Caki2 (cell line): ENCODE measurements around the gene SPDYE1. TPM values are rescaled to one million over a fixed set of nuclear protein-coding genes. Genes with fewer than 3 reads are reported as not detected.
"Not testable (repeated sequence)": the region's sequence is repeated elsewhere in the genome, so short reads cannot be mapped to it uniquely, and the experiment has no call there.

ENCODE experiments used
- DNase-seq: peaks from one replicate; pipeline ENCODE4 v3.0.0-alpha.2; 2015; ENCODE audit warnings: low read depth
- in situ Hi-C: cut with HindIII; loops from 2 replicates; pipeline ENCODE4 v1.10.0; 2016; ENCODE audit warnings: low sequenced_read_pairs, low pct_unique_long_range_greater_than_20kb, mixed read lengths
- total RNA-seq: library from RNA; depleted of rRNA; stranded (reverse); fragments of >200 nt; shearing (Covaris generic); gene quantifications from 2 replicates; pipeline ENCODE4 v1.2.3, GENCODE V29; 2014; ENCODE audit warnings: low replicate concordance; rRNA removed

Gene SPDYE1, protein sequence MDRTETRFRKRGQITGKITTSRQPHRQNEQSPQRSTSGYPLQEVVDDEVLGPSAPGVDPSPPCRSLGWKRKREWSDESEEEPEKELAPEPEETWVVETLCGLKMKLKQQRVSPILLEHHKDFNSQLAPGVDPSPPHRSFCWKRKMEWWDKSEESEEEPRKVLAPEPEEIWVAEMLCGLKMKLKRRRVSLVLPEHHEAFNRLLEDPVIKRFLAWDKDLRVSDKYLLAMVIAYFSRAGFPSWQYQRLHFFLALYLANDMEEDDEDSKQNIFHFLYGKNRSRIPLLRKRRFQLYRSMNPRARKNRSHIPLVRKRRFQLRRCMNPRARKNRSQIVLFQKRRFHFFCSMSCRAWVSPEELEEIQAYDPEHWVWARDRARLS
- not detected in 2 replicates for total RNA-seq

DNA sequence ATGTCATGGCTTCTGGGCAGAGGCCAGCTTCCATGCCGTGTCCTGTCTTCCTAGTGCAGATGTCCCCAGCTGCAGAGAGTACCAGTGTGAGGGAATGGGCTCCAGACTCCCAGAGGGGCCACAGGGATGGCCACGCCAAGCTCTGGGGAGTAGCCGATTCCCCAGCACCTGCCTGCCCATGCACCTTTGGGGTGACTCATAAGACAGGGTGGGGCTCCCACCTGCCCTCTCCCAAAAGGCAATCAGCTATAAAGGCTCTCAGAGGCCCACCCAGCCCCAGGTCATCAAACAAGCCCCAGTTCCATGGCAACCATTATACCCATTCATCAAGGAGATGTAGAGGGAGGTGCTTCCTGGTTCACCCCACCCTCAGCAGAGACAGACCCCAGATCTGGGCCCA lies at the start of gene SPDYE1:
SPDYE1 (plus strand) TSS at position 366 of the 400 bp plus-strand sequence. CDS start 2,053 bp downstream, outside the sequence.
- DNase-seq, in situ Hi-C loops: not testable (repeated sequence)

- DNase-seq = no peak
- in situ Hi-C loops = no loop called here
Measured at GRCh38 chr7:43952028-43952427, 45.7 kb upstream of the SPDYE1 start.

- in situ Hi-C loops = no loop called here
- DNase-seq = no peak
Measured at GRCh38 chr7:43953071-43953470, 44.6 kb upstream of the SPDYE1 start.

DNA sequence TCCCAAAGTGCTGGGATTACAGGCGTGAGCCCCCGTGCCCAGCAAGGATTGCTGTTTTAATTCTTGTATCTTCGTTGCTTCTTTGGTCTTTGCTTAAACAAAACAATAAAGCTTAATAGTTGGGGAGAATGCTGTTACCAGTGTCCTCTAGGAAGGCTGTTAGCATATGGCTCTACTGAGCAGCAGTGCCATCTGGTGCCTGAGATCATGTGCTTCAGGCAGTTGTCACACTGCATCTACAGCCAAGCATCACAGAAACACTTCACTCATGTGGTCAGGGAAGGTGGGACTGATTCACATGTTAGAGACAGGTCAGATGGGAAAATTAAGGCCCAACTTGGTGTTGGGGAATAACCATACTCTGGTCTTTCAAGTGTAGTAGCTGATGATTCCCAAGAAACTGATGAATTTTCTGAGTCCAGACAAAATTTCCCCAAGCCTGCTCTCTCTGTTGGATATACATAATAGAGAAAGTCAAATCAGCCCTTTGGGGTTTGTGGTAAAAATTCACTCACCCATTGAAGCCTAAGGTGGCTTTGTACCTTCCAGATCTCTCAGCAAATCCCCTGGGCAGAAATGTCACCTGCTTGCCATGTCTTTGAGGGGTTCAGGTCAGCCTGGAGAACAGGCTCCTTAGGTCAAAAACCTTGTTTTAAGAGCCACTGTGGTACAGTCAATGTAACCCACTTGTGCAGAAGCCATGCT lies 43.0 kb upstream of the SPDYE1 start:
- DNase-seq = peak; percentile 50
- in situ Hi-C loops = no loop called here

GRCh38 chr7:43956027-43956426 lies 41.7 kb upstream of the SPDYE1 start:
- DNase-seq = no peak
- in situ Hi-C loops = no loop called here

DNA sequence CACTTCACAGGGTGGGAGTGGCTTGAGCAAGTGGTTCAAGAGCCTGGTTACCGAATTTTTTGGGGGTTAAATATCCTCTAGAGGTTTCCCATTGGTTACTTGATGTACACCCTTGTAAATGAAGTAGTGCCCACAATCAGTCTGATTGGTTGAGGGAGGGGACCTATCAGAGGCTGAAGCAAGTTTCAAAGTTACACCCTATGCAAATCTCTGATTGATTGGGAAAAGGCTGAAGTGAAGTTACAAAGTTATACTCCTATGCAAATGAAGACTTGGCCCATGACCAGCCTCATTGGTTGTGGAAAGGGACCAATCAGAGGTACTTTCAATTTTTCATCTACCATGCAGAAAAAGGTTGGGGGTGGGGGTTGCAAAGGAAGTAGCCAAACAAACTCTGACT lies 36.8 kb upstream of the SPDYE1 start:
- DNase-seq = no peak
- in situ Hi-C loops = no loop called here

DNA sequence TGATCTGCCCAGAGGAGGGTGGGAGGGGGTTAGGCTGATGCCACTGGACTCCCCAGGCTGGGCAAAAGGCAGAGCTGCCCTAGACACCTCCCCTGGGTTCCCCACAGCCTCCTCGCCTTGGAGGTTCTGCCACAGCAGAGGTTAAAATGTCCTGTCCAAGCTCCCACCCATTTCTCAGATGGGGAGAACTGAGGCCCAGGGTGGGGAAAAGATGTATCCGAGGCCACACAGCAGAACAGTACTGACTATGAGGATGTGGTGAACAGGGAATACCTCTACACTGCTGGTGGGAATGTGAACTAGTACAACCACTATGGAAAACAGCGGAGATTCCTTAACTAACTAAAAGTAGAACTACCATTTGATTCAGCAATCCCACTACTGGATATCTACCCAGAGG lies 31.3 kb upstream of the SPDYE1 start:
- DNase-seq, in situ Hi-C loops: not testable (repeated sequence)

- in situ Hi-C loops, DNase-seq: not testable (repeated sequence)
Measured at GRCh38 chr7:43968172-43969040, 29.3 kb upstream of the SPDYE1 start.

GRCh38 chr7:43969586-43969985 lies 28.1 kb upstream of the SPDYE1 start:
- DNase-seq, in situ Hi-C loops: not testable (repeated sequence)

DNA sequence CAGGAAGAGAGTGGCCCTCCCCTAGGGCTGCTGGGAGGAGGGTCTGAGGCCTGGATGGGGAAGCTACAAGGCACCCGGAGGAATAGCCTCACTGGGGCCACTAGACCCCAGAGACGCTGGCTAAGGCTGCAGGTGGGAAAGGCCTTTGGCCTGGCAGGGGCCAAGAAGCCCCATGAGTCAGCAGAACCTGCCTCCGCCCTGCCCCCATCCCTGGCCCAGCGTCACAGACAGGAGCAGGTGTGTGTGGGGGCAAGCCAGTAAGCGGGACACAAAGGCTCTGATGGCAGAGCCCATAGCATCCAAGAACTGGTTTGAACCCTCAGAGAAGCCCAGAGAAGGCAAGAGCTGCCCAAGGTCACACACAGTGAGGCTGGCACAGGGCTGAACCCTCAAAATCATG lies 27.0 kb upstream of the SPDYE1 start:
- in situ Hi-C loops, DNase-seq: not testable (repeated sequence)

DNA sequence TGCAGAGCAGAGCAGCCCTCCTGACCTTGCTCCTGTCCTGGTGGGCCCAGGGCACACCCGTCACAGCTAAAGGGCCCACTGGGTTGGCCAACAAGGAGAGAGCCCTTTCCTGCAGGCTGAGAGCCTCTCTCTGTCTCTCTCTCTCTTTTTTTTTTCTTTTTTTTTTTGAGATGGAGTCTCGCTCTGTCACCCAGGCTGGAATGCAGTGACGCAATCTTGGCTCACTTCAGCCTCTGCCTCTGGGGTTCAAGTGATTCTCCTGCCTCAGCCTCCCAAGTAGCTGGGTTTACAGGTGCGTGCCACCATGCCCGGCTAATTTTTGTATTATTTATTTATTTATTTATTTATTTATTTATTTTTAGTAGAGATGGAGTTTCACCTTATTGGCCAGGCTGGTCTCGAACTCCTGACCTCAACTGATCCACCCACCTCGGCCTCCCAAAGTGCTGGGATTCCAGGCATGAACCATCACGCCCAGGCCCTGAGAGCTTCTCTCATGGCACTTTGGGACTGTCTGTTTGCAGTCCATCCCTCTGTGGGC lies 23.6 kb upstream of the SPDYE1 start:
- DNase-seq, in situ Hi-C loops: not testable (repeated sequence)

GRCh38 chr7:43974725-43975482 lies 22.8 kb upstream of the SPDYE1 start:
- DNase-seq, in situ Hi-C loops: not testable (repeated sequence)

DNA sequence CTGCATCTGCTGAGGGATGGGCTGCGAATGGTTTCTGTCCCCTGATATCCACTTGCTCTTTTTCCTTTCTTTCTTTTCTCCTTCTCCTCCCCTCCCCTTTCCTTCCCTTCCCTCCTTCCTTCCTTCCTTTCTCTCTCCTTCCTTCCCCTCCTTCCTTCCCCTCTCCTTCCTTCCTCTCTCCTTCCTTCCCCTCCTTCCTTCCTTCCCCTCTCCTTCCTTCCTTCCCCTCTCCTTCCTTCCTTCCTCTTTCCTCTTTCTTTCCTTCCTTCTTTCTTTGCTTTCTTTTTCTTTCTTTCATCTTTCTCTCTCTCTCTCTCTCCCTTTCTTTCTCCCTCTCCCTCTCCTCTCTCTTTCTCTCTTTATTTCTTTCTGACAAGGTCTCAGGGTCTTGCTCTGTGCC lies 20.2 kb upstream of the SPDYE1 start:
- in situ Hi-C loops = no loop called here

DNA sequence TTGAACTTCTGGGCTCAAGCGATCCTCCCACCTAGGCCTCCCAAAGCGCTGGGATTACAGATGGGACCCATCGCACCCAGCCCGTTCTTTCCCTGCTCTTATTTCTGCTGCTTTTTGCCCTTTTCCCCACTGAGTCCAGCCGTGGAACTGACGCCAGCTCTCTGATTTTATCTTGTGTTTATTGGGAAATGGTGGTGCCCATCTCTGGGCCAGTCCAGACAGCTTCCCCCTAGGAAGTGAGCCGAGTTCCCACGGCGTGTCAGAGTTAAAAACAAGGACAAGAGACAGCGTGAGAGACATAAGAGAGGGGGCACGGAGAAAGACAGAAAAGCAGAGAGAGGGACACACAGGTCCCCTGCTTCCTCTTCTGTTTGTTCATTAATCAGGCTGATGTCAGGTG lies 19.6 kb upstream of the SPDYE1 start:
- DNase-seq, in situ Hi-C loops: not testable (repeated sequence)

More for the DNA sequence above, 20.2 kb upstream of the SPDYE1 start:
- no peak for DNase-seq

DNA sequence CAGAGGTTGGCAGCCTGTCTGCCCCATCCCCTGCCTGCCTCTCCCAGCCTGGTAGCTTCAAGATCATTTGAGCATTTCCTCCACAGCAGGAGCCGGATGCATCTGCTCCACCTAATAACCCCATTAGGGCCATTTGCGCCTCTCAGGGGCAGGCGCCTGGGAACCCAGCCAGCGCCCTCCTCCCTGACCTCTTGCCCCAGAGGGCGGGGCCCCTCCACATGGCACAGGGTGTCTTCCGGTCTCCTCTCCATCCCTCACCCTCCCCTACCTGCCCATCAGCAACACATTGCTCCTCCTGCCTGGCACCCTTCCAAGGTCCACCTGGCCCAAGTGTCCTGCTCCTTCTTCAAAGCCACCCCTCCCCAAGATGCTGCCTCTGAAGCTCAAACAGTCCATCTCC lies 14.8 kb upstream of the SPDYE1 start:
- DNase-seq, in situ Hi-C loops: not testable (repeated sequence)

DNA sequence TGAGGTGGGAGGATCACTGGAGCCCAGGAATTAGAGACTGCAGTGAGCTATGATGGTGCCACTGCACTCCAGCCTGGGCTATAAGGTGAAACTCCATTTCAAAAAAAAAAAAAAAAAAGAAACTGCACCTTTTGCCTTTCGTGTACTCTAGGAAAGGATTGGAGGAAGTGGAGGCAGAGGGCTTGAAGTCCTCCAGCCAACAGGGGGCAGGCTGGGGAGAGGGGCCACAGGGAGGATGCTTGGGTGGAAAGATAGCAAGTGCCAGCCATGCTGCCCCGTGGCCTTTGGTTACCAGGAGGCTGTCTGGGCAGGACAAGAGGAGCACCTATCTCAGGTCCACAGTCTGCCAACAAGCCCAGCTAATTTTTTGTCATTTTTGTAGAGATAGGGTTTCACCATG lies 14.0 kb upstream of the SPDYE1 start:
- DNase-seq, in situ Hi-C loops: not testable (repeated sequence)
